ENCODE results near the gene DRP2. TPM values are rescaled to one million over a fixed set of nuclear protein-coding genes. Genes with fewer than 3 reads are reported as not detected.

The DRP2 gene
- total and polyA plus RNA-seq, 4 donors, result under 0.01 to 0.23 TPM; not detected in 2

GRCh38 chrX:101263766-101264165, 44.2 kb downstream of the DRP2 start:
- no peaks in the 10 kb centered on the region for H3K36me3 ChIP-seq (ENCODE audit: control insufficient read depth in 4 of 4, insufficient read depth in 3 of 4, low read depth in 1 of 4, low read length in 3 of 4)
- H3K27me3 ChIP-seq (ENCODE audit: control insufficient read depth in 4 of 4, insufficient read depth in 4 of 4, low read length in 3 of 4), result peaks cover 0 to 4% (median 0%) of the 10 kb centered on the region in 4 donors
- DNase-seq (ENCODE audit: low spot score), result no peak
- TF ChIP-seq CTCF (IDR thresholded peaks at IDR 0.05; ENCODE audit: low read depth, low read length, missing input control), result no peak
- TF ChIP-seq ATF3 (IDR thresholded peaks at IDR 0.05), result no peak
- no peak for TF ChIP-seq SP1 (IDR thresholded peaks at IDR 0.05)
- TF ChIP-seq EGR1 (IDR thresholded peaks at IDR 0.05; ENCODE audit: low read depth in 2 of 2), result no peak
- TF ChIP-seq RAD21 (IDR thresholded peaks at IDR 0.05), result no peak
- TF ChIP-seq GABPA (IDR thresholded peaks at IDR 0.05 in 1 of 2, conservative IDR thresholded peaks at IDR 0.05 in 1 of 2), result no peak
- no peak for TF ChIP-seq FOXA1 (IDR thresholded peaks at IDR 0.05)
- TF ChIP-seq REST (IDR thresholded peaks at IDR 0.05), result no peak
- no peak for TF ChIP-seq JUND (IDR thresholded peaks at IDR 0.05)
- TF ChIP-seq NR2F2 (IDR thresholded peaks at IDR 0.05), result no peak
- no peak for TF ChIP-seq ZBTB33 (IDR thresholded peaks at IDR 0.05)
- TF ChIP-seq HNF4A (conservative IDR thresholded peaks at IDR 0.05), result no peak
- TF ChIP-seq MAX (IDR thresholded peaks at IDR 0.05), result no peak
- no peak for TF ChIP-seq FOXA2 (IDR thresholded peaks at IDR 0.05)
- no peak for TF ChIP-seq RXRA (IDR thresholded peaks at IDR 0.05)
- TF ChIP-seq TAF1 (conservative IDR thresholded peaks at IDR 0.05), result no peak
- TF ChIP-seq HNF4G (IDR thresholded peaks at IDR 0.05), result no peak
- TF ChIP-seq YY1 (IDR thresholded peaks at IDR 0.05), result no peak
- no peak overlapping the region for H3K9ac ChIP-seq (ENCODE audit: low read depth in 1 of 2, low read length in 2 of 2)
- no peaks in the 10 kb centered on the region for H3K4me1 ChIP-seq (ENCODE audit: control insufficient read depth in 4 of 4, insufficient read depth in 4 of 4, low read length in 3 of 4)
- WGBS, result 83% methylated on average over 2 of the region's 2 CpGs
- no peak overlapping the region for H3K4me3 ChIP-seq (ENCODE audit: low read depth in 1 of 3, low read length in 3 of 3)
- H3K9me3 ChIP-seq (ENCODE audit: control insufficient read depth in 4 of 4, low read length in 3 of 4), result no peaks in the 10 kb centered on the region
- no peak overlapping the region for H3K27ac ChIP-seq (ENCODE audit: low read depth in 1 of 2, low read length in 2 of 2)
